GM13977 (cell line): ENCODE measurements around the gene PRDM11.

Experiments
- DNase-seq: peaks from one replicate; pipeline ENCODE4 v3.0.0; 2012; ENCODE audit warnings: low spot score
- CTCF ChIP-seq: IDR thresholded peaks from 2 replicates; pipeline ENCODE4 v1.5.1; 2012; ENCODE audit warnings: mild to moderate bottlenecking, control low read depth; ENCODE audit not compliant: insufficient read depth; ENCODE audit errors: extremely low read depth, missing control alignments
- in situ Hi-C: fragments of 300-500 bp; cut with MboI; formaldehyde crosslinking; loops from one replicate; pipeline ENCODE4 v1.12.0; 2022; ENCODE audit warnings: low sequenced_read_pairs, low pct_unique_long_range_greater_than_20kb, mixed read lengths, inconsistent platforms; ENCODE audit not compliant: unreplicated experiment

PRDM11 gene

GRCh38 chr11:45145083-45145378 is 1.4 kb upstream of the PRDM11 start:
- in situ Hi-C loops, result no loop called here
- DNase-seq, result no peak
- no peak for TF ChIP-seq CTCF

- DNase-seq, result no peak
- in situ Hi-C loops, result no loop called here
- no peak for TF ChIP-seq CTCF
Observed at GRCh38 chr11:45145379-45146071, 914 bp upstream of the PRDM11 start.

GRCh38 chr11:45147017-45147728 is 734 bp downstream of the PRDM11 start:
- DNase-seq, result peak; percentile 99
- peak; percentile 2 for TF ChIP-seq CTCF
- in situ Hi-C loops, result no loop called here

- DNase-seq, result no peak
- no peak for TF ChIP-seq CTCF
- in situ Hi-C loops, result no loop called here
Observed at GRCh38 chr11:45147891-45148675, 1.6 kb downstream of the PRDM11 start.

- no peak for DNase-seq
- TF ChIP-seq CTCF, result no peak
- in situ Hi-C loops, result no loop called here
Observed at GRCh38 chr11:45149483-45150056, 3.1 kb downstream of the PRDM11 start.

GRCh38 chr11:45150301-45150700 is 3.9 kb downstream of the PRDM11 start:
- no peak for TF ChIP-seq CTCF
- in situ Hi-C loops, result no loop called here
- DNase-seq, result no peak
